SK-N-SH (cell line): ENCODE data around the gene APH1B. TPM values are rescaled to one million over a fixed set of nuclear protein-coding genes. Genes with fewer than 3 reads are reported as not detected.

Experiments
- CTCF ChIA-PET: fragments of 300-600, 350-600 bp; formaldehyde crosslinking; extraction: SDS; loops from one replicate; lab custom pipeline; 2021; lab: Yijun Ruan, JAX
- POLR2A ChIA-PET: fragments of 350-600 bp; sonication (Branson Sonifier 250); formaldehyde crosslinking; extraction: SDS; loops from one replicate; lab custom pipeline; 2020; ENCODE audit warnings: antibody characterized with exemption, inconsistent platforms; lab: Yijun Ruan, JAX
- DNase-seq: peaks from one replicate; pipeline ENCODE4 v3.0.0; 2012
- H2AFZ ChIP-seq: fragments of 200-600 bp; sonication (generic); 2 replicates; pipeline ENCODE4 v1.8.1; 2016; ENCODE audit warnings: antibody characterized with exemption, mild to moderate bottlenecking, low read depth
- H3F3A ChIP-seq: fragments of 200-600 bp; sonication (generic); replicated peaks from 2 replicates; pipeline ENCODE3; 2016; ENCODE audit warnings: antibody characterized with exemption, mild to moderate bottlenecking; ENCODE audit not compliant: insufficient read depth
- H3K27ac ChIP-seq, 2 experiments: fragments of 200-500 bp in 1 of 2; fragments of 200-600 bp in 1 of 2; sonication (Bioruptor generic) in 1 of 2; sonication (generic), shearing (Covaris generic) in 1 of 2; 2 replicates each; pipeline versions ENCODE4 v1.5.1 to v1.6.1; 2014 to 2016; ENCODE audit warnings: low read depth in 2 of 2, inconsistent platforms in 1 of 2, low read length in 1 of 2, mild to moderate bottlenecking in 1 of 2, mixed read lengths in 1 of 2
- H3K27me3 ChIP-seq: fragments of 200-600 bp; sonication (generic), shearing (Covaris generic); 2 replicates; pipeline ENCODE4 v1.6.1; 2016; ENCODE audit warnings: mixed run types; ENCODE audit not compliant: insufficient read depth
- H3K36me3 ChIP-seq, 2 experiments: fragments of 200-500 bp in 1 of 2; fragments of 200-600 bp in 1 of 2; sonication (Bioruptor generic) in 1 of 2; sonication (generic) in 1 of 2; replicated peaks in 1 of 2; 2 replicates each; pipeline versions ENCODE3 to v1.5.1; 2014 to 2016; ENCODE audit warnings: low read length in 1 of 2, mild to moderate bottlenecking in 1 of 2; ENCODE audit not compliant: insufficient read depth in 2 of 2, control insufficient read depth in 1 of 2
- H3K4me1 ChIP-seq, 2 experiments: fragments of 200-500 bp in 1 of 2; fragments of 200-600 bp in 1 of 2; sonication (Bioruptor generic) in 1 of 2; sonication (generic), shearing (Covaris generic) in 1 of 2; 2 replicates each; pipeline versions ENCODE4 v1.5.1 to v1.6.1; 2014 to 2016; ENCODE audit warnings: low read depth in 1 of 2, low read length in 1 of 2, mixed run types in 1 of 2; ENCODE audit not compliant: insufficient read depth in 2 of 2, control insufficient read depth in 1 of 2
- H3K4me2 ChIP-seq: fragments of 200-600 bp; sonication (generic), shearing (Covaris generic); 2 replicates; pipeline ENCODE4 v1.6.1; 2017; ENCODE audit warnings: mixed run types
- H3K4me3 ChIP-seq, 2 experiments: fragments of 200-500 bp in 1 of 2; fragments of 200-600 bp in 1 of 2; sonication (Bioruptor generic) in 1 of 2; sonication (generic), shearing (Covaris generic) in 1 of 2; 2 replicates each; pipeline versions ENCODE4 v1.5.1 to v1.8.1; 2014 to 2016; ENCODE audit warnings: low read depth in 2 of 2, inconsistent platforms in 1 of 2, low read length in 1 of 2, mild to moderate bottlenecking in 1 of 2, mixed read lengths in 1 of 2, moderate library complexity in 1 of 2
- H3K79me2 ChIP-seq: fragments of 200-600 bp; sonication (generic); 2 replicates; pipeline ENCODE4 v1.8.1; 2017; ENCODE audit warnings: mild to moderate bottlenecking; ENCODE audit not compliant: insufficient read depth
- H3K9ac ChIP-seq: fragments of 200-600 bp; sonication (generic); 2 replicates; pipeline ENCODE4 v1.6.1; 2017; ENCODE audit warnings: mixed run types
- H3K9me2 ChIP-seq: fragments of 200-600 bp; sonication (generic); 2 replicates; pipeline ENCODE4 v1.6.1; 2017; ENCODE audit warnings: mixed run types
- H3K9me3 ChIP-seq: fragments of 200-600 bp; sonication (generic); 2 replicates; pipeline ENCODE4 v1.6.1; 2017; ENCODE audit warnings: mixed run types, mild to moderate bottlenecking, moderate library complexity
- H4K20me1 ChIP-seq: fragments of 200-600 bp; sonication (generic); 2 replicates; pipeline ENCODE4 v1.6.1; 2017; ENCODE audit warnings: mild to moderate bottlenecking, mixed run types; ENCODE audit not compliant: insufficient read depth
- CHD2 ChIP-seq: fragments of 150-350 bp; IDR thresholded peaks from 2 replicates; pipeline ENCODE4 v1.6.1; 2018; ENCODE audit warnings: low read length; ENCODE audit not compliant: partially characterized antibody
- EP300 ChIP-seq, 2 experiments: IDR thresholded peaks; 2 replicates each; pipeline versions ENCODE4 v1.4.0 to v1.6.1; 2012; ENCODE audit warnings: borderline replicate concordance in 1 of 2, low read depth in 1 of 2, low read length in 1 of 2
- EZH2phosphoT487 ChIP-seq: fragments of 200-600 bp; sonication (generic); IDR thresholded peaks from 2 replicates; pipeline ENCODE4 v1.6.1; 2017; ENCODE audit warnings: low read depth, mixed run types, mild to moderate bottlenecking, antibody characterized with exemption, moderate library complexity, borderline replicate concordance
- FOXJ3 ChIP-seq: sonication (generic); formaldehyde crosslinking; IDR thresholded peaks from 2 replicates; pipeline ENCODE4 v1.5.1; 2020; ENCODE audit warnings: mild to moderate bottlenecking, missing genetic modification reagents
- FOXM1 ChIP-seq: IDR thresholded peaks from 2 replicates; pipeline ENCODE4 v1.4.0; 2012; ENCODE audit warnings: low read depth, mild to moderate bottlenecking
- GATA2 ChIP-seq: sonication (generic); formaldehyde crosslinking; IDR thresholded peaks from 2 replicates; pipeline ENCODE4 v1.5.0; 2020; ENCODE audit warnings: mild to moderate bottlenecking, missing genetic modification reagents
- MAX ChIP-seq: IDR thresholded peaks from 2 replicates; pipeline ENCODE4 v1.4.0; 2012; ENCODE audit warnings: low read depth
- NFIC ChIP-seq: IDR thresholded peaks from 2 replicates; pipeline ENCODE4 v1.4.0; 2012; ENCODE audit warnings: borderline replicate concordance
- POLR2AphosphoS5 ChIP-seq: IDR thresholded peaks from 2 replicates; pipeline ENCODE4 v1.6.1; 2012; ENCODE audit warnings: low read depth, low read length
- RCOR1 ChIP-seq: fragments of 150-350 bp; IDR thresholded peaks from 2 replicates; pipeline ENCODE4 v1.6.1; 2017; ENCODE audit warnings: antibody characterized with exemption, low read length
- REST ChIP-seq: IDR thresholded peaks from 2 replicates; pipeline ENCODE4 v1.6.1; 2012; ENCODE audit warnings: mild to moderate bottlenecking, low read depth, low read length, moderate library complexity
- RFX5 ChIP-seq: IDR thresholded peaks from 2 replicates; pipeline ENCODE4 v1.6.1; 2012; ENCODE audit warnings: mild to moderate bottlenecking, improper control_type of control experiment, low read length
- TAF1 ChIP-seq: IDR thresholded peaks from 2 replicates; pipeline ENCODE4 v1.6.1; 2012; ENCODE audit warnings: low read depth, mild to moderate bottlenecking, low read length, moderate library complexity, borderline replicate concordance
- TCF12 ChIP-seq: IDR thresholded peaks from 2 replicates; pipeline ENCODE4 v1.4.0; 2012
- USF1 ChIP-seq: IDR thresholded peaks from 2 replicates; pipeline ENCODE4 v1.4.0; 2012; ENCODE audit warnings: low read depth, borderline replicate concordance
- USF2 ChIP-seq: fragments of 150-350 bp; IDR thresholded peaks from 2 replicates; pipeline ENCODE4 v1.6.1; 2017; ENCODE audit warnings: antibody characterized with exemption, low read length, low read depth, borderline replicate concordance
- YY1 ChIP-seq: IDR thresholded peaks from 2 replicates; pipeline ENCODE4 v1.4.0; 2012; ENCODE audit warnings: low read depth, mild to moderate bottlenecking
- ZBTB33 ChIP-seq: IDR thresholded peaks from 2 replicates; pipeline ENCODE4 v1.4.0; 2012; ENCODE audit warnings: low read depth, borderline replicate concordance
- WGBS: methylation state at CpG from one replicate; pipeline ENCODE4 v1.1.6; 2017; ENCODE audit warnings: low lambda C conversion rate; 5-methylcytosine and 5-hydroxymethylcytosine counted together
- polyA plus RNA-seq, 3 experiments: library from polyadenylated mRNA; depleted of rRNA; stranded (reverse); fragments of >200 nt; gene quantifications; 2 replicates each; pipeline ENCODE4 v1.2.3, GENCODE V29; 2012
- TF ChIP-seq, protein P1 (sequence below): fragments of 200-600 bp; sonication (generic); IDR thresholded peaks from 2 replicates; pipeline ENCODE4 v1.6.1; 2017; ENCODE audit warnings: antibody characterized with exemption, mild to moderate bottlenecking, moderate library complexity
- TF ChIP-seq, protein P2 (sequence below): IDR thresholded peaks from 2 replicates; pipeline ENCODE4; 2012

Gene APH1B
- polyA plus RNA-seq, 1 of the 3 experiments (the other 2 are of a cell fraction) = 7.6 TPM

DNA sequence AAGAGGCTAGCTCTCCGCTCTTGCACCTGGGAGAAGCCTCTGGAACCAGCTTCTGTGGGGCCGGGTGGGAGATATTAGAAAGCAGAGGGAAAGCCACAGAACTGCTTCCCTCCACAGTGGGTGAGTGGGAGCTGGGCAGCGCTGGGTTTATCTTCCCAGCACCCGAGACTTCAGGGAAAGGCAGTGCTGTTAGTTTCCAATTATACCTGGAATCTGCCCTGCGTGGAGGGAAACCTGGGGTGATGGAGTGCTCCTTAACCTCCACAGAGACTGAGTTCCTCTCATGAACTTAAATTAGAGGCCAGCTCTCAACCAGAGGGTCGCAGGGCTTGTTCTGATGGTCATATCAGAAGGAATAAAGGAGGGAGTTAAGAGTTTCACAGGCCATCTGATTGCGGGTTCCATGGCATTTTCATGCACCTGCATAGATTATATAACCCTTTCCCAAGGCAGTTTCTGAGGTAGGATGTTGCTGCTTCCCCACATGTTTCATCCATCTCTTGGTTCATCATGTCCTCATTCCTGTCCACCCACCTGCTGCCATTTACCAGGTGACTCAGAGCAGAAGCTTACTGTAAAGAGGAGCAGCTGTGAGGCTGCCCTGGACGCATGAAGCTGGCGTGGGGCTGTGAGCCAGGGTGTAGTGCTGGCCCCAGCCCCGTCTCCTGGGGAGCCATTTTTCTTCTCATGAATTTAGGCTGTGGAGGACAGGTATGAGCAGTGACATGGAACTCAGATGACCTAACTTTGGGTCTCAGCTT, 61.8 kb downstream of the APH1B start:
- H3K36me3 ChIP-seq = peaks cover 0 to 12% of the 10 kb centered on the region in 2 experiments
- H3K27ac ChIP-seq = no peak overlapping the region

More for the DNA sequence above, 61.8 kb downstream of the APH1B start:
- DNase-seq = no peak
- Histone ChIP-seq H3K4me3 (no peak overlapping the region), H4K20me1 (no peaks in the 10 kb centered on the region), H3K4me2 (no peak overlapping the region), H3K9me2 (no peaks in the 10 kb centered on the region), H3K9me3 (no peaks in the 10 kb centered on the region), H3K79me2 (no peaks in the 10 kb centered on the region), H3F3A (peaks cover 3% of the 10 kb centered on the region), H3K9ac (no peak overlapping the region), H3K27me3 (no peaks in the 10 kb centered on the region), H2AFZ (no peak overlapping the region), H3K4me1 (peaks cover 5 to 19% of the 10 kb centered on the region in 2 experiments; a peak in 2 of 4 replicates)
- ChIA-PET CTCF (interaction anchor here (0.6 to 1.4 kb wide), 4 partner anchors 44 to 184 kb away, joined by 3 to 5 read pairs (median 4); no protein-coding TSS in a partner anchor), POLR2A (no interaction called here)
- 93% methylated on average over 10 of the region's 10 CpGs for whole genome bisulfite sequencing
- TF ChIP-seq USF1 = no peak
- no peak for TF ChIP-seq NFIC
- TF ChIP-seq REST = no peak
- TF ChIP-seq EP300 (IDR thresholded peaks at IDR 0.05; ENCODE audit: borderline replicate concordance in 1 of 2, low read depth in 1 of 2, low read length in 1 of 2) = no peak
- TF ChIP-seq EZH2phosphoT487 = no peak
- TF ChIP-seq RCOR1 = no peak
- TF ChIP-seq POLR2AphosphoS5 = no peak
- TF ChIP-seq CHD2 = no peak
- TF ChIP-seq TAF1 = no peak
- TF ChIP-seq FOXJ3 (CRISPR knock-in tag) = no peak
- TF ChIP-seq, protein P1, sequence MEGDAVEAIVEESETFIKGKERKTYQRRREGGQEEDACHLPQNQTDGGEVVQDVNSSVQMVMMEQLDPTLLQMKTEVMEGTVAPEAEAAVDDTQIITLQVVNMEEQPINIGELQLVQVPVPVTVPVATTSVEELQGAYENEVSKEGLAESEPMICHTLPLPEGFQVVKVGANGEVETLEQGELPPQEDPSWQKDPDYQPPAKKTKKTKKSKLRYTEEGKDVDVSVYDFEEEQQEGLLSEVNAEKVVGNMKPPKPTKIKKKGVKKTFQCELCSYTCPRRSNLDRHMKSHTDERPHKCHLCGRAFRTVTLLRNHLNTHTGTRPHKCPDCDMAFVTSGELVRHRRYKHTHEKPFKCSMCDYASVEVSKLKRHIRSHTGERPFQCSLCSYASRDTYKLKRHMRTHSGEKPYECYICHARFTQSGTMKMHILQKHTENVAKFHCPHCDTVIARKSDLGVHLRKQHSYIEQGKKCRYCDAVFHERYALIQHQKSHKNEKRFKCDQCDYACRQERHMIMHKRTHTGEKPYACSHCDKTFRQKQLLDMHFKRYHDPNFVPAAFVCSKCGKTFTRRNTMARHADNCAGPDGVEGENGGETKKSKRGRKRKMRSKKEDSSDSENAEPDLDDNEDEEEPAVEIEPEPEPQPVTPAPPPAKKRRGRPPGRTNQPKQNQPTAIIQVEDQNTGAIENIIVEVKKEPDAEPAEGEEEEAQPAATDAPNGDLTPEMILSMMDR = no peak
- TF ChIP-seq MAX = no peak
- no peak for TF ChIP-seq GATA2 (CRISPR knock-in tag)
- TF ChIP-seq FOXM1 = no peak
- no peak for TF ChIP-seq RFX5
- no peak for TF ChIP-seq YY1
- no peak for TF ChIP-seq ZBTB33
- TF ChIP-seq USF2 = no peak
- TF ChIP-seq TCF12 = no peak
- TF ChIP-seq, protein P2, sequence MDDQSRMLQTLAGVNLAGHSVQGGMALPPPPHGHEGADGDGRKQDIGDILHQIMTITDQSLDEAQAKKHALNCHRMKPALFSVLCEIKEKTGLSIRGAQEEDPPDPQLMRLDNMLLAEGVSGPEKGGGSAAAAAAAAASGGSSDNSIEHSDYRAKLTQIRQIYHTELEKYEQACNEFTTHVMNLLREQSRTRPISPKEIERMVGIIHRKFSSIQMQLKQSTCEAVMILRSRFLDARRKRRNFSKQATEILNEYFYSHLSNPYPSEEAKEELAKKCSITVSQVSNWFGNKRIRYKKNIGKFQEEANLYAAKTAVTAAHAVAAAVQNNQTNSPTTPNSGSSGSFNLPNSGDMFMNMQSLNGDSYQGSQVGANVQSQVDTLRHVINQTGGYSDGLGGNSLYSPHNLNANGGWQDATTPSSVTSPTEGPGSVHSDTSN = no peak
